ENCODE results near the gene MTARC2. TPM values are rescaled to one million over a fixed set of nuclear protein-coding genes. Genes with fewer than 3 reads are reported as not detected.

Gene MTARC2
- polyA plus RNA-seq, 1 of the 3 experiments (the other 2 are of a cell fraction) = 6.1 TPM

DNA sequence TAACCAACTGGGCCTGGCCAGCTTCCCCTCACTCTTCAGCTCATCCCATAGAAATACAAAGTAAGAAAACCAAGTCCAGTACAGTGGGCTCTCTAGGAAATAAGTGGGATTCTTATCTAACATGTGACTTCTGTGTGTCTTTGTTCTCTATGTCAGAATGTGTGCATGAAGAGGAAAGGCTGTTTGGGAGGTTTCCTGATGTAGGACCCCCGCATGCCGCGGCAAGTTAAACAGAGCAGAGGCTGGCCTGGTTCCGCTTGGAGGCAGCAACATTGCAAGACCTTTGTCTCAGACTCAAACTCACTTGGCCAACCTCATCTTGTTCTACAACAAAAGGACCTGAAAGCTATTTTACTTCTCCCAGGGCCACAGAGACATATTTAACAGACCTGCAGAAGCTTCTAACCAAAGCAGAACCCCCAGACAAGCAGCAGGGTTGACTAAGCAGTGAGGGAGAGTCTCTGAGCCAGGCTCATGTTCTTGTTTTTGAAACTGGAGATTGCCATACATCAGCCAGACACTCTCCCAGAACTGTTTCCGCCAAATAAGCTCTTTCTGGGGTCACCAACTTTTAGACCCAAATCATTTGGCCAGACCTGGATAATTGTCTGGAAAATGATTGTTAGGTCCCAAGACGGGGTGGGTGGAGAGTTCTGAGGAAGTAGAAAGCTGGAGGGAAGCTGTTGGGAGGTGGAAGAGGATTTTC lies 6.2 kb downstream of the MTARC2 start:
- Histone ChIP-seq H3K9me3 (no peaks in the 10 kb centered on the region), H3K27me3 (ENCODE audit: insufficient read depth) (no peaks in the 10 kb centered on the region), H4K20me1 (ENCODE audit: insufficient read depth) (no peaks in the 10 kb centered on the region), H3K4me2 (no peak overlapping the region), H3K27ac (ENCODE audit: low read depth in 2 of 2, low read length in 1 of 2) (no peak overlapping the region), H3F3A (replicated peaks; ENCODE audit: insufficient read depth) (no peaks in the 10 kb centered on the region), H3K4me1 (ENCODE audit: control insufficient read depth in 1 of 2, insufficient read depth in 2 of 2, low read depth in 1 of 2, low read length in 1 of 2) (peaks cover 3 to 5% of the 10 kb centered on the region in 2 experiments; a peak in 1 of 4 replicates), H3K36me3 (replicated peaks in 1 of 2; ENCODE audit: control insufficient read depth in 1 of 2, insufficient read depth in 2 of 2, low read length in 1 of 2) (peaks cover 0 to 16% of the 10 kb centered on the region in 2 experiments), H3K9ac (no peak overlapping the region), H2AFZ (ENCODE audit: low read depth) (no peak overlapping the region), H3K4me3 (ENCODE audit: low read depth in 2 of 2, low read length in 1 of 2) (no peak overlapping the region), H3K9me2 (no peaks in the 10 kb centered on the region), H3K79me2 (ENCODE audit: insufficient read depth) (peaks cover 9% of the 10 kb centered on the region; the same call in 1 of the 2 replicates)
- ChIA-PET POLR2A (no interaction called here), CTCF (interaction anchor here (0.9 to 7.9 kb wide), 4 partner anchors 14 to 458 kb away, joined by 3 to 54 read pairs (median 4); no protein-coding TSS in a partner anchor)
- TF ChIP-seq NFIC (IDR thresholded peaks at IDR 0.05; ENCODE audit: borderline replicate concordance) = no peak
- TF ChIP-seq TAF1 (IDR thresholded peaks at IDR 0.05; ENCODE audit: borderline replicate concordance, low read depth, low read length) = no peak
- TF ChIP-seq, protein P1, sequence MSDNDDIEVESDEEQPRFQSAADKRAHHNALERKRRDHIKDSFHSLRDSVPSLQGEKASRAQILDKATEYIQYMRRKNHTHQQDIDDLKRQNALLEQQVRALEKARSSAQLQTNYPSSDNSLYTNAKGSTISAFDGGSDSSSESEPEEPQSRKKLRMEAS (IDR thresholded peaks at IDR 0.05; ENCODE audit: low read depth) = no peak
- no peak for TF ChIP-seq GATA2 (CRISPR knock-in tag; IDR thresholded peaks at IDR 0.05)
- TF ChIP-seq, protein P2, sequence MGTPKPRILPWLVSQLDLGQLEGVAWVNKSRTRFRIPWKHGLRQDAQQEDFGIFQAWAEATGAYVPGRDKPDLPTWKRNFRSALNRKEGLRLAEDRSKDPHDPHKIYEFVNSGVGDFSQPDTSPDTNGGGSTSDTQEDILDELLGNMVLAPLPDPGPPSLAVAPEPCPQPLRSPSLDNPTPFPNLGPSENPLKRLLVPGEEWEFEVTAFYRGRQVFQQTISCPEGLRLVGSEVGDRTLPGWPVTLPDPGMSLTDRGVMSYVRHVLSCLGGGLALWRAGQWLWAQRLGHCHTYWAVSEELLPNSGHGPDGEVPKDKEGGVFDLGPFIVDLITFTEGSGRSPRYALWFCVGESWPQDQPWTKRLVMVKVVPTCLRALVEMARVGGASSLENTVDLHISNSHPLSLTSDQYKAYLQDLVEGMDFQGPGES (IDR thresholded peaks at IDR 0.05; ENCODE audit: low read depth, low read length) = no peak
- TF ChIP-seq, protein P3, sequence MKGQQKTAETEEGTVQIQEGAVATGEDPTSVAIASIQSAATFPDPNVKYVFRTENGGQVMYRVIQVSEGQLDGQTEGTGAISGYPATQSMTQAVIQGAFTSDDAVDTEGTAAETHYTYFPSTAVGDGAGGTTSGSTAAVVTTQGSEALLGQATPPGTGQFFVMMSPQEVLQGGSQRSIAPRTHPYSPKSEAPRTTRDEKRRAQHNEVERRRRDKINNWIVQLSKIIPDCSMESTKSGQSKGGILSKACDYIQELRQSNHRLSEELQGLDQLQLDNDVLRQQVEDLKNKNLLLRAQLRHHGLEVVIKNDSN (IDR thresholded peaks at IDR 0.05; ENCODE audit: borderline replicate concordance, low read depth) = no peak
- TF ChIP-seq MEF2A (IDR thresholded peaks at IDR 0.05; ENCODE audit: borderline replicate concordance, low read depth) = no peak
- no peak for TF ChIP-seq RCOR1 (IDR thresholded peaks at IDR 0.05; ENCODE audit: low read length)
- no peak for DNase-seq
- WGBS (ENCODE audit: low lambda C conversion rate) = 91% methylated on average over 6 of the region's 6 CpGs

DNA sequence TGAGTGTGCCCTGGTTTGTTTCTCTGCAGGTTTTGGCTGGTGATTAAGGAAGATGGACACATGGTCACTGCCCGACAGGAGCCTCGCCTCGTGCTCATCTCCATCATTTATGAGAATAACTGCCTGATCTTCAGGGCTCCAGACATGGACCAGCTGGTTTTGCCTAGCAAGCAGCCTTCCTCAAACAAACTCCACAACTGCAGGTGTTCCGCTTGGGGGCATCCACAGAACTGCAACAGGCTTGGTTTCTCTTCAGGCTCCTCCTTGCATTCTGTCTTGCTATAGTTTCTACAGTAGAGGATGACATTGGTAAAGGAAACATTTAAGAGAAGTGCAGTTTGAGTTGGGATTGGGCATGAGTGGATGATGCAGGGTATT lies 6.8 kb downstream of the MTARC2 start:
- 92% methylated on average over 1 of the region's 4 CpGs for WGBS (ENCODE audit: low lambda C conversion rate)
- Histone ChIP-seq H3K9me3 (no peaks in the 10 kb centered on the region), H3F3A (replicated peaks; ENCODE audit: insufficient read depth) (no peaks in the 10 kb centered on the region), H3K4me1 (ENCODE audit: control insufficient read depth in 1 of 2, insufficient read depth in 2 of 2, low read depth in 1 of 2, low read length in 1 of 2) (peaks cover 3% of the 10 kb centered on the region in 2 experiments; a peak in 1 of 4 replicates), H3K27ac (ENCODE audit: low read depth in 2 of 2, low read length in 1 of 2) (no peak overlapping the region), H4K20me1 (ENCODE audit: insufficient read depth) (no peaks in the 10 kb centered on the region), H3K4me2 (no peak overlapping the region), H3K79me2 (ENCODE audit: insufficient read depth) (peaks cover 4% of the 10 kb centered on the region; the same call in 1 of the 2 replicates), H2AFZ (ENCODE audit: low read depth) (no peak overlapping the region), H3K9me2 (no peaks in the 10 kb centered on the region), H3K36me3 (replicated peaks in 1 of 2; ENCODE audit: control insufficient read depth in 1 of 2, insufficient read depth in 2 of 2, low read length in 1 of 2) (peaks cover 0 to 16% of the 10 kb centered on the region in 2 experiments), H3K4me3 (ENCODE audit: low read depth in 2 of 2, low read length in 1 of 2) (no peak overlapping the region), H3K27me3 (ENCODE audit: insufficient read depth) (no peaks in the 10 kb centered on the region), H3K9ac (no peak overlapping the region)
- POLR2A ChIA-PET = no interaction called here
- TF ChIP-seq FOSL2 (IDR thresholded peaks at IDR 0.05; ENCODE audit: borderline replicate concordance, low read depth) (no peak), GABPA (IDR thresholded peaks at IDR 0.05; ENCODE audit: low read depth) (no peak), EZH2phosphoT487 (IDR thresholded peaks at IDR 0.05; ENCODE audit: borderline replicate concordance, low read depth) (no peak), TCF12 (IDR thresholded peaks at IDR 0.05) (no peak), YY1 (IDR thresholded peaks at IDR 0.05; ENCODE audit: low read depth) (no peak), RAD21 (IDR thresholded peaks at IDR 0.05; ENCODE audit: low read length) (no peak), GATA2 (CRISPR knock-in tag; IDR thresholded peaks at IDR 0.05) (no peak)
- TF ChIP-seq, protein P4, sequence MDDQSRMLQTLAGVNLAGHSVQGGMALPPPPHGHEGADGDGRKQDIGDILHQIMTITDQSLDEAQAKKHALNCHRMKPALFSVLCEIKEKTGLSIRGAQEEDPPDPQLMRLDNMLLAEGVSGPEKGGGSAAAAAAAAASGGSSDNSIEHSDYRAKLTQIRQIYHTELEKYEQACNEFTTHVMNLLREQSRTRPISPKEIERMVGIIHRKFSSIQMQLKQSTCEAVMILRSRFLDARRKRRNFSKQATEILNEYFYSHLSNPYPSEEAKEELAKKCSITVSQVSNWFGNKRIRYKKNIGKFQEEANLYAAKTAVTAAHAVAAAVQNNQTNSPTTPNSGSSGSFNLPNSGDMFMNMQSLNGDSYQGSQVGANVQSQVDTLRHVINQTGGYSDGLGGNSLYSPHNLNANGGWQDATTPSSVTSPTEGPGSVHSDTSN (IDR thresholded peaks at IDR 0.05) = no peak
- TF ChIP-seq, protein P1 (IDR thresholded peaks at IDR 0.05; ENCODE audit: low read depth) = no peak
- TF ChIP-seq, protein P5, sequence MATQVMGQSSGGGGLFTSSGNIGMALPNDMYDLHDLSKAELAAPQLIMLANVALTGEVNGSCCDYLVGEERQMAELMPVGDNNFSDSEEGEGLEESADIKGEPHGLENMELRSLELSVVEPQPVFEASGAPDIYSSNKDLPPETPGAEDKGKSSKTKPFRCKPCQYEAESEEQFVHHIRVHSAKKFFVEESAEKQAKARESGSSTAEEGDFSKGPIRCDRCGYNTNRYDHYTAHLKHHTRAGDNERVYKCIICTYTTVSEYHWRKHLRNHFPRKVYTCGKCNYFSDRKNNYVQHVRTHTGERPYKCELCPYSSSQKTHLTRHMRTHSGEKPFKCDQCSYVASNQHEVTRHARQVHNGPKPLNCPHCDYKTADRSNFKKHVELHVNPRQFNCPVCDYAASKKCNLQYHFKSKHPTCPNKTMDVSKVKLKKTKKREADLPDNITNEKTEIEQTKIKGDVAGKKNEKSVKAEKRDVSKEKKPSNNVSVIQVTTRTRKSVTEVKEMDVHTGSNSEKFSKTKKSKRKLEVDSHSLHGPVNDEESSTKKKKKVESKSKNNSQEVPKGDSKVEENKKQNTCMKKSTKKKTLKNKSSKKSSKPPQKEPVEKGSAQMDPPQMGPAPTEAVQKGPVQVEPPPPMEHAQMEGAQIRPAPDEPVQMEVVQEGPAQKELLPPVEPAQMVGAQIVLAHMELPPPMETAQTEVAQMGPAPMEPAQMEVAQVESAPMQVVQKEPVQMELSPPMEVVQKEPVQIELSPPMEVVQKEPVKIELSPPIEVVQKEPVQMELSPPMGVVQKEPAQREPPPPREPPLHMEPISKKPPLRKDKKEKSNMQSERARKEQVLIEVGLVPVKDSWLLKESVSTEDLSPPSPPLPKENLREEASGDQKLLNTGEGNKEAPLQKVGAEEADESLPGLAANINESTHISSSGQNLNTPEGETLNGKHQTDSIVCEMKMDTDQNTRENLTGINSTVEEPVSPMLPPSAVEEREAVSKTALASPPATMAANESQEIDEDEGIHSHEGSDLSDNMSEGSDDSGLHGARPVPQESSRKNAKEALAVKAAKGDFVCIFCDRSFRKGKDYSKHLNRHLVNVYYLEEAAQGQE (IDR thresholded peaks at IDR 0.05; ENCODE audit: low read depth, low read length) = no peak
- TF ChIP-seq, protein P6, sequence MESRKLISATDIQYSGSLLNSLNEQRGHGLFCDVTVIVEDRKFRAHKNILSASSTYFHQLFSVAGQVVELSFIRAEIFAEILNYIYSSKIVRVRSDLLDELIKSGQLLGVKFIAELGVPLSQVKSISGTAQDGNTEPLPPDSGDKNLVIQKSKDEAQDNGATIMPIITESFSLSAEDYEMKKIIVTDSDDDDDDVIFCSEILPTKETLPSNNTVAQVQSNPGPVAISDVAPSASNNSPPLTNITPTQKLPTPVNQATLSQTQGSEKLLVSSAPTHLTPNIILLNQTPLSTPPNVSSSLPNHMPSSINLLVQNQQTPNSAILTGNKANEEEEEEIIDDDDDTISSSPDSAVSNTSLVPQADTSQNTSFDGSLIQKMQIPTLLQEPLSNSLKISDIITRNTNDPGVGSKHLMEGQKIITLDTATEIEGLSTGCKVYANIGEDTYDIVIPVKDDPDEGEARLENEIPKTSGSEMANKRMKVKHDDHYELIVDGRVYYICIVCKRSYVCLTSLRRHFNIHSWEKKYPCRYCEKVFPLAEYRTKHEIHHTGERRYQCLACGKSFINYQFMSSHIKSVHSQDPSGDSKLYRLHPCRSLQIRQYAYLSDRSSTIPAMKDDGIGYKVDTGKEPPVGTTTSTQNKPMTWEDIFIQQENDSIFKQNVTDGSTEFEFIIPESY (IDR thresholded peaks at IDR 0.05; ENCODE audit: borderline replicate concordance, low read depth) = no peak
- DNase-seq = no peak
- CTCF ChIA-PET = interaction anchor here (0.9 to 7.9 kb wide), 4 partner anchors 14 to 459 kb away, joined by 3 to 54 read pairs (median 4); no protein-coding TSS in a partner anchor
